ENCODE data around the gene MAOA. TPM values are rescaled to one million over a fixed set of nuclear protein-coding genes. Genes with fewer than 3 reads are reported as not detected.

MAOA gene
- total and polyA plus RNA-seq, 2 experiments from 2014 or later: 54.0 to 110 TPM

- H3K4me3 ChIP-seq: no peak overlapping the region
- H3K36me3 ChIP-seq (replicated peaks; ENCODE audit: insufficient read depth, low read depth): no peaks in the 10 kb centered on the region
- TF ChIP-seq EZH2phosphoT487 (IDR thresholded peaks at IDR 0.05; ENCODE audit: low read depth, severe bottlenecking, unreplicated experiment): no peak
- TF ChIP-seq EZH2 (IDR thresholded peaks at IDR 0.05; ENCODE audit: borderline replicate concordance): no peak
- no peak for TF ChIP-seq CTCF (IDR thresholded peaks at IDR 0.05; ENCODE audit: poor library complexity)
- H4K20me1 ChIP-seq (ENCODE audit: insufficient read depth, poor library complexity, severe bottlenecking): no peaks in the 10 kb centered on the region
- no peaks in the 10 kb centered on the region for H3K9me2 ChIP-seq (replicated peaks; ENCODE audit: insufficient read depth)
- no peaks in the 10 kb centered on the region for H3K79me2 ChIP-seq
- H3K27me3 ChIP-seq: no peaks in the 10 kb centered on the region
- no peak overlapping the region for H3K27ac ChIP-seq
- no peak overlapping the region for H2AFZ ChIP-seq
- 82% methylated on average over 2 of the region's 2 CpGs for WGBS (ENCODE audit: low lambda C conversion rate, missing lambda C conversion rate)
- no peaks in the 10 kb centered on the region for H3K9me3 ChIP-seq (ENCODE audit: low read depth)
- H3K4me2 ChIP-seq: no peak overlapping the region
- H3K4me1 ChIP-seq (ENCODE audit: insufficient read depth): no peaks in the 10 kb centered on the region
- no peak for DNase-seq (ENCODE audit: low spot score)
Observed at GRCh38 chrX:43716144-43716543, 60.0 kb downstream of the MAOA start.

GRCh38 chrX:43716696-43717095, 60.6 kb downstream of the MAOA start:
- Histone ChIP-seq H3K27ac (no peak overlapping the region), H3K27me3 (no peaks in the 10 kb centered on the region), H4K20me1 (ENCODE audit: insufficient read depth, poor library complexity, severe bottlenecking) (no peaks in the 10 kb centered on the region), H2AFZ (no peak overlapping the region), H3K4me3 (no peak overlapping the region), H3K9me2 (replicated peaks; ENCODE audit: insufficient read depth) (no peaks in the 10 kb centered on the region), H3K4me1 (ENCODE audit: insufficient read depth) (no peaks in the 10 kb centered on the region), H3K4me2 (no peak overlapping the region), H3K79me2 (no peaks in the 10 kb centered on the region), H3K36me3 (replicated peaks; ENCODE audit: insufficient read depth, low read depth) (no peaks in the 10 kb centered on the region), H3K9me3 (ENCODE audit: low read depth) (no peaks in the 10 kb centered on the region)
- WGBS (ENCODE audit: low lambda C conversion rate, missing lambda C conversion rate): 84% methylated on average over 1 of the region's 1 CpG
- no peak for DNase-seq (ENCODE audit: low spot score)
- TF ChIP-seq EZH2 (IDR thresholded peaks at IDR 0.05; ENCODE audit: borderline replicate concordance): no peak
- no peak for TF ChIP-seq EZH2phosphoT487 (IDR thresholded peaks at IDR 0.05; ENCODE audit: low read depth, severe bottlenecking, unreplicated experiment)
- TF ChIP-seq CTCF (IDR thresholded peaks at IDR 0.05; ENCODE audit: poor library complexity): no peak

GRCh38 chrX:43717161-43717560, 61.1 kb downstream of the MAOA start:
- WGBS (ENCODE audit: low lambda C conversion rate, missing lambda C conversion rate): 89% methylated on average over 1 of the region's 1 CpG
- Histone ChIP-seq H3K4me3 (no peak overlapping the region), H3K79me2 (no peaks in the 10 kb centered on the region), H3K9me3 (ENCODE audit: low read depth) (no peaks in the 10 kb centered on the region), H4K20me1 (ENCODE audit: insufficient read depth, poor library complexity, severe bottlenecking) (no peaks in the 10 kb centered on the region), H3K27me3 (no peaks in the 10 kb centered on the region), H2AFZ (no peak overlapping the region), H3K9me2 (replicated peaks; ENCODE audit: insufficient read depth) (no peaks in the 10 kb centered on the region), H3K36me3 (replicated peaks; ENCODE audit: insufficient read depth, low read depth) (no peaks in the 10 kb centered on the region), H3K4me1 (ENCODE audit: insufficient read depth) (no peaks in the 10 kb centered on the region), H3K27ac (no peak overlapping the region), H3K4me2 (no peak overlapping the region)
- no peak for TF ChIP-seq EZH2phosphoT487 (IDR thresholded peaks at IDR 0.05; ENCODE audit: low read depth, severe bottlenecking, unreplicated experiment)
- TF ChIP-seq EZH2 (IDR thresholded peaks at IDR 0.05; ENCODE audit: borderline replicate concordance): no peak
- no peak for TF ChIP-seq CTCF (IDR thresholded peaks at IDR 0.05; ENCODE audit: poor library complexity)
- no peak for DNase-seq (ENCODE audit: low spot score)

- DNase-seq (ENCODE audit: low spot score): no peak
- 93% methylated on average over 1 of the region's 1 CpG for WGBS (ENCODE audit: low lambda C conversion rate, missing lambda C conversion rate)
- no peaks in the 10 kb centered on the region for H3K27me3 ChIP-seq
- H3K79me2 ChIP-seq: no peaks in the 10 kb centered on the region
- no peak for TF ChIP-seq CTCF (IDR thresholded peaks at IDR 0.05; ENCODE audit: poor library complexity)
- TF ChIP-seq EZH2 (IDR thresholded peaks at IDR 0.05; ENCODE audit: borderline replicate concordance): no peak
- TF ChIP-seq EZH2phosphoT487 (IDR thresholded peaks at IDR 0.05; ENCODE audit: low read depth, severe bottlenecking, unreplicated experiment): no peak
- H3K4me2 ChIP-seq: no peak overlapping the region
- no peaks in the 10 kb centered on the region for H4K20me1 ChIP-seq (ENCODE audit: insufficient read depth, poor library complexity, severe bottlenecking)
- no peak overlapping the region for H3K4me3 ChIP-seq
- H3K9me3 ChIP-seq (ENCODE audit: low read depth): no peaks in the 10 kb centered on the region
- H3K4me1 ChIP-seq (ENCODE audit: insufficient read depth): no peaks in the 10 kb centered on the region
- no peak overlapping the region for H2AFZ ChIP-seq
- no peaks in the 10 kb centered on the region for H3K9me2 ChIP-seq (replicated peaks; ENCODE audit: insufficient read depth)
- no peak overlapping the region for H3K27ac ChIP-seq
- H3K36me3 ChIP-seq (replicated peaks; ENCODE audit: insufficient read depth, low read depth): no peaks in the 10 kb centered on the region
Observed at GRCh38 chrX:43718081-43718480, 62.0 kb downstream of the MAOA start.
